Smooth muscle cell (in vitro differentiated cells): ENCODE results near the gene ATP5F1D. TPM values are rescaled to one million over a fixed set of nuclear protein-coding genes. Genes with fewer than 3 reads are reported as not detected.

Experiments used
- DNase-seq: peaks from one replicate; lab custom pipeline; 2025; ENCODE audit not compliant: unreplicated experiment; lab: John Stamatoyannopoulos, UW
- H2AFZ ChIP-seq: fragments of 200-600 bp; sonication (generic); 2 replicates; pipeline ENCODE4 v1.6.0; 2016; ENCODE audit warnings: antibody characterized with exemption, low read depth, mild to moderate bottlenecking
- H3F3A ChIP-seq: fragments of 200-600 bp; sonication (generic); 2 replicates; pipeline ENCODE4 v1.6.0; 2017; ENCODE audit warnings: antibody characterized with exemption, low read depth
- H3K27ac ChIP-seq: fragments of 200-600 bp; sonication (generic); 2 replicates; pipeline ENCODE4 v1.5.1; 2016; ENCODE audit warnings: low read depth, mild to moderate bottlenecking
- H3K27me3 ChIP-seq: fragments of 200-600 bp; sonication (generic); 2 replicates; pipeline ENCODE4 v1.6.1; 2016; ENCODE audit warnings: low read depth, mild to moderate bottlenecking
- H3K36me3 ChIP-seq: fragments of 200-600 bp; sonication (generic); 2 replicates; pipeline ENCODE4 v1.5.1; 2016; ENCODE audit warnings: low read depth
- H3K4me1 ChIP-seq: fragments of 200-600 bp; sonication (generic); 2 replicates; pipeline ENCODE4 v1.5.1; 2016; ENCODE audit warnings: low read depth
- H3K4me2 ChIP-seq: fragments of 200-600 bp; sonication (generic); 2 replicates; pipeline ENCODE4 v1.6.0; 2016; ENCODE audit warnings: mild to moderate bottlenecking
- H3K4me3 ChIP-seq: fragments of 200-600 bp; sonication (generic); 2 replicates; pipeline ENCODE4 v1.5.1; 2016; ENCODE audit warnings: mild to moderate bottlenecking
- H3K79me2 ChIP-seq: fragments of 200-600 bp; sonication (generic); 2 replicates; pipeline ENCODE4 v1.6.0; 2016; ENCODE audit warnings: low read depth, mild to moderate bottlenecking
- H3K9ac ChIP-seq: fragments of 200-600 bp; sonication (generic); 2 replicates; pipeline ENCODE4 v1.6.0; 2016; ENCODE audit warnings: low read depth
- H3K9me3 ChIP-seq: fragments of 200-600 bp; sonication (generic); replicated peaks from 2 replicates; pipeline ENCODE4 v1.5.1; 2016; ENCODE audit warnings: low read depth
- H4K20me1 ChIP-seq: fragments of 200-600 bp; sonication (generic); 2 replicates; pipeline ENCODE4 v1.6.0; 2016; ENCODE audit warnings: low read depth
- CTCF ChIP-seq: fragments of 200-600 bp; sonication (generic); IDR thresholded peaks from 2 replicates; pipeline ENCODE4 v1.5.1; 2017; ENCODE audit warnings: borderline replicate concordance, mild to moderate bottlenecking, antibody characterized with exemption; ENCODE audit not compliant: insufficient read depth, poor library complexity, severe bottlenecking
- WGBS: methylation state at CpG from one replicate; pipeline ENCODE4 v1.1.7; 2016; ENCODE audit warnings: low lambda C conversion rate; 5-methylcytosine and 5-hydroxymethylcytosine counted together
- polyA plus RNA-seq: library from polyadenylated mRNA; unstranded; fragments of >200 nt; fragmentation: Nextera tagmentation; extraction: Ambion mirVana; gene quantifications from 2 replicates; pipeline ENCODE4 v1.2.1, GENCODE V29; 2016
- total RNA-seq: library from RNA; depleted of rRNA; stranded (reverse); fragments of >200 nt; gene quantifications from 2 replicates; pipeline ENCODE4 v1.2.3, GENCODE V29; 2014

ATP5F1D gene
- total and polyA plus RNA-seq, 2 experiments from 2014 or later, result 68.8 to 272 TPM

GRCh38 chr19:1223018-1223855 is 18.3 kb upstream of the ATP5F1D start:
- Histone ChIP-seq H3K79me2 (peaks cover 22% of the 10 kb centered on the region), H4K20me1 (peaks cover 68% of the 10 kb centered on the region), H3K9ac (no peak overlapping the region), H3K27ac (no peak overlapping the region), H3K4me2 (no peak overlapping the region), H3K36me3 (no peaks in the 10 kb centered on the region), H3K4me3 (no peak overlapping the region), H3K4me1 (no peaks in the 10 kb centered on the region), H3F3A (no peaks in the 10 kb centered on the region), H3K9me3 (no peaks in the 10 kb centered on the region), H3K27me3 (no peaks in the 10 kb centered on the region), H2AFZ (no peak overlapping the region)
- peak; percentile 50 for TF ChIP-seq CTCF
- 92% methylated on average over 46 of the region's 48 CpGs for WGBS
- no peak for DNase-seq

- no peaks in the 10 kb centered on the region for H3K27me3 ChIP-seq
- peaks cover 12% of the 10 kb centered on the region for H3K79me2 ChIP-seq
- H3K4me2 ChIP-seq, result no peak overlapping the region
- no peak overlapping the region for H2AFZ ChIP-seq
- H3F3A ChIP-seq, result no peaks in the 10 kb centered on the region
- no peaks in the 10 kb centered on the region for H3K36me3 ChIP-seq
- H3K9ac ChIP-seq, result no peak overlapping the region
- no peak overlapping the region for H3K27ac ChIP-seq
- H4K20me1 ChIP-seq, result peaks cover 59% of the 10 kb centered on the region
- no peaks in the 10 kb centered on the region for H3K9me3 ChIP-seq
- no peak for TF ChIP-seq CTCF
- no peak for DNase-seq
- no peak overlapping the region for H3K4me3 ChIP-seq
- WGBS, result 97% methylated on average over 12 of the region's 16 CpGs
- H3K4me1 ChIP-seq, result no peaks in the 10 kb centered on the region
These were observed 17.3 kb upstream of the ATP5F1D start for GRCh38 chr19:1224047-1224825.

GRCh38 chr19:1224847-1225246 is 16.7 kb upstream of the ATP5F1D start:
- Histone ChIP-seq H3K36me3 (no peaks in the 10 kb centered on the region), H3K79me2 (peaks cover 6% of the 10 kb centered on the region), H3K9me3 (no peaks in the 10 kb centered on the region), H3K4me3 (no peak overlapping the region), H2AFZ (no peak overlapping the region), H4K20me1 (peaks cover 57% of the 10 kb centered on the region), H3K4me1 (no peaks in the 10 kb centered on the region), H3K27ac (no peak overlapping the region), H3K9ac (no peak overlapping the region), H3K27me3 (no peaks in the 10 kb centered on the region), H3F3A (no peaks in the 10 kb centered on the region), H3K4me2 (no peak overlapping the region)
- 93% methylated on average over 16 of the region's 16 CpGs for WGBS
- TF ChIP-seq CTCF, result no peak
- no peak for DNase-seq
